ENCODE data around the gene FRAS1.
A peak's percentile ranks its signal among the peaks of the same experiment; 100 is the strongest.
"Not testable (repeated sequence)": the region's sequence is repeated elsewhere in the genome, so short reads cannot be mapped to it uniquely, and the experiment has no call there.

Gene FRAS1

GRCh38 chr4:78057600-78058550, 752 bp downstream of the FRAS1 start:
- no peak for DNase-seq (ENCODE audit: low spot score)

- no peak for DNase-seq (ENCODE audit: low spot score)
Measured at GRCh38 chr4:78058591-78059523, 1.7 kb downstream of the FRAS1 start.

GRCh38 chr4:78059524-78059889, 2.4 kb downstream of the FRAS1 start:
- DNase-seq (ENCODE audit: low spot score), result peak; percentile 15

GRCh38 chr4:78059938-78060337, 2.8 kb downstream of the FRAS1 start:
- DNase-seq (ENCODE audit: low spot score), result no peak

GRCh38 chr4:78061939-78062570, 4.9 kb downstream of the FRAS1 start:
- DNase-seq (ENCODE audit: low spot score), result no peak

GRCh38 chr4:78065508-78066192, 8.5 kb downstream of the FRAS1 start:
- DNase-seq (ENCODE audit: low spot score), result no peak

- DNase-seq (ENCODE audit: low spot score), result no peak
Measured at GRCh38 chr4:78068481-78068880, 11.4 kb downstream of the FRAS1 start.

GRCh38 chr4:78069319-78069718, 12.2 kb downstream of the FRAS1 start:
- DNase-seq (ENCODE audit: low spot score), result no peak

GRCh38 chr4:78069859-78070258, 12.7 kb downstream of the FRAS1 start:
- no peak for DNase-seq (ENCODE audit: low spot score)

- DNase-seq (ENCODE audit: low spot score), result no peak
Measured at GRCh38 chr4:78070731-78071282, 13.7 kb downstream of the FRAS1 start.

- DNase-seq (ENCODE audit: low spot score), result no peak
Measured at GRCh38 chr4:78074759-78075158, 17.6 kb downstream of the FRAS1 start.

- no peak for DNase-seq (ENCODE audit: low spot score)
Measured at GRCh38 chr4:78075986-78076385, 18.9 kb downstream of the FRAS1 start.

- DNase-seq (ENCODE audit: low spot score), result no peak
Measured at GRCh38 chr4:78078101-78078500, 21.0 kb downstream of the FRAS1 start.

GRCh38 chr4:78079726-78080430, 22.8 kb downstream of the FRAS1 start:
- DNase-seq (ENCODE audit: low spot score), result no peak

GRCh38 chr4:78081541-78081940, 24.4 kb downstream of the FRAS1 start:
- DNase-seq (ENCODE audit: low spot score), result no peak

- DNase-seq (ENCODE audit: low spot score), result no peak
Measured at GRCh38 chr4:78083035-78083434, 25.9 kb downstream of the FRAS1 start.

- no peak for DNase-seq (ENCODE audit: low spot score)
Measured at GRCh38 chr4:78091534-78091933, 34.4 kb downstream of the FRAS1 start.

- DNase-seq (ENCODE audit: low spot score), result not testable (repeated sequence)
Measured at GRCh38 chr4:78092350-78092749, 35.2 kb downstream of the FRAS1 start.

- no peak for DNase-seq (ENCODE audit: low spot score)
Measured at GRCh38 chr4:78092850-78093249, 35.7 kb downstream of the FRAS1 start.

GRCh38 chr4:78095081-78095480, 38.0 kb downstream of the FRAS1 start:
- no peak for DNase-seq (ENCODE audit: low spot score)

GRCh38 chr4:78099058-78099457, 41.9 kb downstream of the FRAS1 start:
- no peak for DNase-seq (ENCODE audit: low spot score)

Data from NAMALWA (cell line).